Kidney (tissue), 14 donors: ENCODE results near the gene AK3. TPM values are rescaled to one million over a fixed set of nuclear protein-coding genes. Genes with fewer than 3 reads are reported as not detected.

Experiments used
- DNase-seq, 5 donors: peaks; one replicate each; pipeline ENCODE4 v3.0.0-alpha.2; 2013 to 2020
- FAIRE-seq: peaks from 2 replicates; lab custom pipeline; 2012; peaks lifted over from hg19 to GRCh38; lab: Jason Lieb, UNC
- H3K27ac ChIP-seq, 2 donors: one replicate each; pipeline ENCODE4 v1.7.0; 2013; ENCODE audit warnings: low read depth in 2 of 2, low read length in 2 of 2, inconsistent platforms in 1 of 2
- H3K27me3 ChIP-seq: one replicate; pipeline ENCODE4 v1.7.1; 2013; ENCODE audit warnings: low read length, inconsistent platforms; ENCODE audit not compliant: control insufficient read depth, insufficient read depth
- H3K36me3 ChIP-seq, 3 donors: one replicate each; pipeline versions ENCODE4 v1.7.0 to v1.7.1; 2013; ENCODE audit warnings: low read length in 3 of 3, control low read depth in 1 of 3, inconsistent platforms in 1 of 3; ENCODE audit not compliant: insufficient read depth in 3 of 3, control insufficient read depth in 2 of 3
- H3K4me1 ChIP-seq, 3 donors: one replicate each; pipeline versions ENCODE4 v1.7.0 to v1.7.1; 2013; ENCODE audit warnings: low read length in 3 of 3, inconsistent platforms in 1 of 3, low read depth in 1 of 3; ENCODE audit not compliant: control insufficient read depth in 2 of 3, insufficient read depth in 2 of 3
- H3K4me3 ChIP-seq, 3 donors: one replicate each; pipeline versions ENCODE4 v1.7.0 to v1.8.1; 2013; ENCODE audit warnings: low read length in 3 of 3, control low read depth in 1 of 3, inconsistent platforms in 1 of 3
- H3K9ac ChIP-seq, 3 donors: one replicate each; pipeline versions ENCODE4 v1.7.0 to v1.7.1; 2013; ENCODE audit warnings: low read length in 3 of 3, control low read depth in 1 of 3, inconsistent platforms in 1 of 3
- H3K9me3 ChIP-seq, 3 donors: one replicate each; pipeline versions ENCODE4 v1.7.0 to v1.7.1; 2013; ENCODE audit warnings: low read length in 3 of 3, control low read depth in 1 of 3, inconsistent platforms in 1 of 3; ENCODE audit not compliant: control insufficient read depth in 2 of 3, insufficient read depth in 1 of 3
- intact Hi-C: fragments of 100-400 bp; cut with DNase I; formaldehyde crosslinking; loops from one replicate; pipeline ENCODE4 v1.11.1; 2022
- polyA plus RNA-seq: library from polyadenylated mRNA; stranded (reverse); fragments of 350-450 nt; fragmentation: Illumina TruSeq; extraction: RNeasy Lipid Tissue Mini Kit (QIAGEN cat#74804); gene quantifications from one replicate; pipeline ENCODE4 v1.2.3, GENCODE V29; 2014; ENCODE audit warnings: low read depth, low replicate concordance; ENCODE audit not compliant: insufficient read depth
- total RNA-seq: library from RNA; stranded (reverse); fragmentation: NEBNext Ultra II Directional; extraction: Animal tissue kit (Norgen Biotek cat#: 25700); gene quantifications from one replicate; pipeline ENCODE4 v1.2.1, GENCODE V29; 2021
- TF ChIP-seq, protein P1 (sequence below): IDR thresholded peaks from 3 replicates; pipeline ENCODE4 v1.5.1; 2012; ENCODE audit warnings: mild to moderate bottlenecking, moderate library complexity, borderline replicate concordance; ENCODE audit not compliant: insufficient read depth; ENCODE audit errors: extremely low read depth
- donor health status: control.
- donor health status: control.
- donor health status: control.
- donor health status: control.
- donor health status: control.
- donor health status: DM: yes; HTN: yes; CAD: no.
- donor health status: Normal renal cell carcinoma (clear cell type).

Gene AK3
- total and polyA plus RNA-seq, 2 donors from 2014 or later, result 70.9 to 93.5 TPM

DNA sequence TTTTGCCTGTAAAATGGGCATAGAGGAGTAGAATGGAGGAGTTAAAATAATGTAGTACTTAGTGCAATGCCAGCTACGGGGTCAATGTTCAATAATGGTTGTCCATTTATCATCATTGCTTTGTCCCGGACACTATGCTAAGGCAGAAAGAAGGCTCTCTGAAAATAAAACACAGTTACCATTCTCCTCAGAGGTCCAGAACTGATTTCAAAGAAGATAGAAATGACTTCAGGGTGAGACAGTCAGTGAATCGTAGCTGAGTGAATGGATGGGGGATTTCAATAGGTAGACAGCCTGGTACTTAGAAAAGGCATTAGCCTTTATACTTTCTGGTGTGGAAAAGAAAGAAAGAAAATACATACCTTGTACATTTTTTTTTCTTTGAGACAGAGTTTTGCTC is 1.2 kb upstream of the AK3 start:
- peak overlapping the region; percentile 43 to 92 (median 51) for H3K9ac ChIP-seq
- FAIRE-seq (no peak), DNase-seq (peak in 1 of 5 donors; percentile 6)
- intact Hi-C loops, result no loop called here
- H3K27ac ChIP-seq, result peak overlapping the region; percentile 98 to 99
- H3K36me3 ChIP-seq, result no peaks in the 10 kb centered on the region
- H3K4me1 ChIP-seq, result peaks cover 0 to 14% (median 5%) of the 10 kb centered on the region in 3 donors
- H3K27me3 ChIP-seq, result no peaks in the 10 kb centered on the region
- TF ChIP-seq, protein P1, sequence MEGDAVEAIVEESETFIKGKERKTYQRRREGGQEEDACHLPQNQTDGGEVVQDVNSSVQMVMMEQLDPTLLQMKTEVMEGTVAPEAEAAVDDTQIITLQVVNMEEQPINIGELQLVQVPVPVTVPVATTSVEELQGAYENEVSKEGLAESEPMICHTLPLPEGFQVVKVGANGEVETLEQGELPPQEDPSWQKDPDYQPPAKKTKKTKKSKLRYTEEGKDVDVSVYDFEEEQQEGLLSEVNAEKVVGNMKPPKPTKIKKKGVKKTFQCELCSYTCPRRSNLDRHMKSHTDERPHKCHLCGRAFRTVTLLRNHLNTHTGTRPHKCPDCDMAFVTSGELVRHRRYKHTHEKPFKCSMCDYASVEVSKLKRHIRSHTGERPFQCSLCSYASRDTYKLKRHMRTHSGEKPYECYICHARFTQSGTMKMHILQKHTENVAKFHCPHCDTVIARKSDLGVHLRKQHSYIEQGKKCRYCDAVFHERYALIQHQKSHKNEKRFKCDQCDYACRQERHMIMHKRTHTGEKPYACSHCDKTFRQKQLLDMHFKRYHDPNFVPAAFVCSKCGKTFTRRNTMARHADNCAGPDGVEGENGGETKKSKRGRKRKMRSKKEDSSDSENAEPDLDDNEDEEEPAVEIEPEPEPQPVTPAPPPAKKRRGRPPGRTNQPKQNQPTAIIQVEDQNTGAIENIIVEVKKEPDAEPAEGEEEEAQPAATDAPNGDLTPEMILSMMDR, result no peak
- H3K9me3 ChIP-seq, result no peaks in the 10 kb centered on the region
- H3K4me3 ChIP-seq, result peak overlapping the region; percentile 50 to 82 (median 78)

DNA sequence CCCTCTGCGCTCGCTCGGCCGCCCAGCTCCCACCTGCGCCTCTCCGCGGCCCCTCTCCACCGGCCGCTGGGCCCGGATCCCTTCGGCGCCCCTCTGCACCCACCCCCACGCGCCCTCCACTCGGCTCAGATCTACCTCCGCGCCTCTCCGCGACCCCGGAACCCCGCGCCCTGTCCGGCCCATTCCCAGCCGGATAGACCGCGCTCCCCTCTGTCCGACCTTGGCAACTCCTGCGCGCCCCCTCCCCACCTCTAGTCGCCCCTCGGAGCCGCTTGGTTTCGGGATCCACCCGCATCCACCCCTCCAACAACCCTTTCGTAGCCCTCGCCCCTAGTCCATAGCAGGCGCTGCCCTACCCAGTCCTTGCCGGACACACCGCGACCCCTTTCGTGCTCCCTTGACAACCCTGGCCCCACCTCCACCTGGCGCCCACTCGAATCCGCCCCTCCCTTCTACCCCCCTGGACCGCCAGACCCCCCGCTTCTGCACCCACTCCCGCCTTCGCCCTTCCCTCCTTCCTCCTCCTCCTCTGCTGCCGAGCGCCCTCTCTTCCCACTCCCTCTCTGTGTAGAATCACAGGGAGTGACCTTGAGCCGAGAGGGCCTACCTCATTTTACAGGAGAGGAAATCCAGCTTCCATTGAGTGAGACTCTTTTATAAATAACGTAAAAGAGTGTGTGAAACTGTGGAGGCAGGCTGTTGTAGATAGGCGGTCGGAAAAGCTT is 525 bp upstream of the AK3 start:
- H3K36me3 ChIP-seq, result no peaks in the 10 kb centered on the region
- peak in 4 of 5 donors; percentile 54 to 87 (median 60) for DNase-seq
- intact Hi-C loops, result no loop called here
- peak overlapping the region; percentile 98 to 99 for H3K27ac ChIP-seq
- FAIRE-seq, result no peak
- peak overlapping the region; percentile 43 to 92 (median 90) for H3K9ac ChIP-seq
- TF ChIP-seq, protein P1, result no peak
- H3K4me3 ChIP-seq, result peak overlapping the region; percentile 50 to 82 (median 78)
- H3K9me3 ChIP-seq, result no peaks in the 10 kb centered on the region
- peaks cover 0 to 14% (median 5%) of the 10 kb centered on the region in 3 donors for H3K4me1 ChIP-seq
- H3K27me3 ChIP-seq, result no peaks in the 10 kb centered on the region

DNA sequence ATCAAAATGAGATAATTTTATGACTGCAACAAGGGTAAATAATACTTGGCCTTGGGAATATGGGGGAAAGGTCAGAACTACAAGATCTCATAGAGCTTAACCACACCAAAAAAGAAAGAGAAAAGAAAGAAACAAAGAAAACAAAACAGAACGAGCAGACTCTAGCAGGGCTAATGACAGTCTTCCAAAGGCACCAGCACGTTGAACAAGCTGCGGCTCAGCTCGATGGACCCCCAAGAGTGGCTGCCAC is 689 bp downstream of the AK3 start:
- DNase-seq (peak in 1 of 5 donors; percentile 77), FAIRE-seq (no peak)
- H3K4me1 ChIP-seq, result peaks cover 0 to 14% (median 5%) of the 10 kb centered on the region in 3 donors
- no peaks in the 10 kb centered on the region for H3K36me3 ChIP-seq
- peak overlapping the region; percentile 82 to 96 (median 85) for H3K4me3 ChIP-seq
- intact Hi-C loops, result no loop called here
- peak overlapping the region; percentile 31 to 93 (median 86) for H3K9ac ChIP-seq
- H3K27ac ChIP-seq, result peak overlapping the region; percentile 98 to 99
- H3K27me3 ChIP-seq, result no peaks in the 10 kb centered on the region
- H3K9me3 ChIP-seq, result no peaks in the 10 kb centered on the region
- TF ChIP-seq, protein P1, result no peak
